ENCODE data around the gene ITGA2B.
"Not testable (repeated sequence)": the region's sequence is repeated elsewhere in the genome, so short reads cannot be mapped to it uniquely, and the experiment has no call there.

Gene ITGA2B

DNA sequence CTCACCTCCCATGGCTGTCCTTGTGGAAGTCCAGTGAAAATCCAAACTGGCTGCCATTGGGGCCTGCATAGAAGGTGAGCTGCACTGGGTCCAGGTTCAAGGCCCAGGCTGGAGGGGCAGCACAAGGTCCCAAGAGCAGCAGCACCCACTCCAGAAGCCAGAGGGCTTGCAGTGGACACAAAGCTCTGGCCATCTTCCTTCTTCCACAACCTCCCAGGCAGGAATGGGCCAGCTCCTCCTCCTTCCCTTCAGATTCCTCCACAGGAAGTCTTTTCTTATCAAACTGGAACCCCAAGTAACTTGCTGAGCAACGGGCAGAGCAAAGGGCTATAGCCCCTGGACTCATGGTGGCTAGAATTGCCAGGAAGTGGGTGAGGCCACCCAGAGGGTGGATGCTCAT, at the start of gene ITGA2B:
Gene ITGA2B (minus strand): TSS at position 369 of the 400 bp plus-strand sequence. CDS start 176 bp downstream, at position 193.
- DNase-seq, result no peak

DNA sequence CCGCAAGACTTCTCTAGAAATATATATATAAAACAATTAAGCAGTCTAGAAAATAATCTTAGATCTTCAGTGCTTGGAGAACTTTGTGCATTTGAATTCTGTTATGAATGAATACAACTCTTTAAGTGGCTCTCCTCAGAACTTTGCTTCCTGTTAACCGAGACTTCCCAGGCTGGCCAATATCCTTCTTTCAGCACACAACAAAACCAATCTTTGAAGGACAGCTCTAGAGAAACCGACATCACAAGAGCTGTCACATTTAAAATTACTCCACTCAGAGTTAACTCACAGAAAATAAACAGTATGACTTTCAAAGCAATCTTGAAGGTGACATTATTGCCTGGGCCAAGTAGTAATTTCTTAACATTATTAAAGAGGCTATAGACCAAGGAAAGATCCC, 49.7 kb upstream of the ITGA2B start:
- DNase-seq, result no peak

DNA sequence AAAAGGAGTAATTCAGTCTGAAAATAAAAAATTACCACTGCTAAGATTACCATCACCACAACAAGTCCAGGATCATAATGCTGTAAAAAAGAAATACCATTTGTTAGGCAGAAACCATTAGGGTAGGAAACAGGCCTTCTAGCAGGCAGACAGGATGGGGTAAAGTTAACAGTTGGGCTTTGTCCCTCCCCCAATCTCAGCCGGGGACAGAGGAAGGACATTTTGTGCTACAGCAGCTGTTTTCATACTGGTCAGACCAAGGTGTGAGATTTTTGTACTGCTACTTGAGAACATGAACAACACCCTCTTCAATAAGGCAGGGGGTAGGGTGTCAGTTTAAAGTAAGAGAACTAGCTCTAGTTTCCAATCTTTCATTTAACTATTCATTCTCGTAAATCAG, 49.2 kb upstream of the ITGA2B start:
- no peak for DNase-seq

DNA sequence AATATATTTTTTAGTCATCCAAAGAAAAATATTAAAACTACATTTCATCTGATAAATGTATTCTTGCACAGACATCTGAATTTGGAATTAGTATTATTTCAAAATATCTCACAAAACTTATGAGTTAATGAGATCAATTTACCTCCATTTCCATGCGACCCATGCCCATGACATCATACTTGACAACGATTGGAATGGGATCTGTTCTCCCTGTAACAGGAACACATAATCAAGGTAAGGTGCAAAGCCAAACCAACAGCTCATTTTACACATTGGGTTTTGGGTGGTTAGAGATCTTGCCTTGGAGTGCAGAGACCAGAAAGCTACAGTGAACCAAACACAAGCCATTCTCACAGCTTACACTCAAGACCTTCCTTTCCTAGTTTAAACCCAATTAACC, 46.9 kb upstream of the ITGA2B start:
- DNase-seq, result no peak

DNA sequence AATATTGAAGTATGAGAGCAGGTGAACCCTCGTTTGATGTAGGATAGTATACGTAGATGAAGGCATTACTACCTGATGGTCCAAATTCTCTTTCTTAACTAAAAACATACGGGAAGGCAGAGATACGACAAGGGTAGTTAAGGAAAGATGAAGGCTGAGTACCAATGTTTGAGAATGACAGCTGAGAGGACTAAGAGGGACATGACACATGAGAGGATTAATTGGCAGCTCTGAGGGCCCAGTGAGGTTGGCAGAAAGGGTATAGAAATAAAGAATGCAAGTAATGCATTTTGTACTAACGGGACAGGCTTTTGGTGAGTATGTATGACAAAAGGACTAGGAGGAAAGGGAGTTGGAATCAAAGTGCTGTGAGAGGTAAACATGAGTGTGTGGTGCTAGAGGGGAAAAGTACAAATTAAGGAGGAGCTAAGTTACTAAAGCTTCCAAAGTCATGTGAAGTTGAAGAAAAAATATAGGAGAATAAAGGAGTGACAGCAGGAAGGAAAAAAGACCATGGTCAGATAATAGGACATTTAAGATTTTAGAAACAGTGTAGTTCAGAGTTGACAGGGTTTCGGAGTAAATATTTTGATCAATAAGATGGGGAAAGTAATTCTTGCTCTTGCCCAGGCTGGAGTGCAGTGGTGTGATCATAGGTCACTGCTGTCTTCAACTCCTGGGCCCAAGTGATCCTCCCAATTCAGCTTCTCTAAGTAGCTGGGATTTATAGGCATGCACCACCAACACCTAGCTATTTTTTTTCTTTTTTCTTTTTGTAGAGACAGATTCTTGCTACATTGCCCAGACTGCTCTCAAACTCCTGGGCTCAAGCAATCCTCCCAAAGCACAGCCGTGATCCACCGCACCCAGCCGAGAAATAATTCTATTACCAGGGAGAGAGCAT, 43.1 kb upstream of the ITGA2B start:
- DNase-seq, result no peak

DNA sequence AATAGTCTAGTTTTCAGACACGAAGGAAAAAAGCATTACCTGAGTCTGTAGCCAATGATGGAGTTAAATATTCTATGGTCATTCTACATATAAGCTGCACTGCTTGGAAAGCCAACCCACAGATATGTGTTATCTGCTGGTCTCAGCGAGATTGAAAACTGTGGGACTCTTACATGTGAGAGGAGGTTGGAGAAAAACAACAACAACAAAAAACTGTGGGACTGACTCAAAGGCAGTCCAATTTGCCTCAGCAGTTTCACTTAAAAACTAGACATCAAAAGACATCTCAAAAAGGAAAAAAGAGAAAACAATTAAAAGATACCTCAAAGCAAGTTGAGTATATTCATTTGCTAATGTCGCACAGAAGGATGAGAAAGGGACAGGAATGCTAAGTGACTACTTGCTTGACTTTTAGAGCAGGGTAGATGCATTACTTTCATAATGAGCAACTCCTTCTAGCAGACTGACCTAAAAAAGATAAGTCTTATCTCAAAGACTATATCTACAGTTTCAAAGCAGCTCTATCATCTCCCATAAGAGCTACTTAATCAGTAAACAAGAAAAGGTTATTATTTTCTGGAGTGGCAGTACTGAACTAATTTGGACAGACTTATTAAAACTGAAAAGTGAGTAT, 35.5 kb upstream of the ITGA2B start:
- no peak for DNase-seq

DNA sequence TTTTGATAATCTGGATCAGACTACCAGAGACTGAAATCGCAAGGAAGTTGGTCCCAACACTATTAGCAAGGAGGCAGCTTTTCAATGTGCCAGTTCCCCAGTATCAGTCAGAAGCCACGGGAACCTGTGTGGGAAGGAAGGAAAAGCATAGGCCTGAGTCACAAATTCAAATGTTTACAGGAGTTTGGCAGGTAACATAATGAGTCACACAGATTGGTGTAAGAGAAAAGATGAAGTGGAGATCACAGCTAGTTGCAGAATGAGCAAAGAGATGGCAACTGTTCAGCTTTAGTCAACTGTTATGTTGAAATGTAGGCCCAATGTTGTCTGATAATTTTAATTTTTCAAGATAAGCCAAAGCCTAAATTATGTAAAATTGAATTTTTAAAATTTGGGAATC, 28.1 kb upstream of the ITGA2B start:
- no peak for DNase-seq

DNA sequence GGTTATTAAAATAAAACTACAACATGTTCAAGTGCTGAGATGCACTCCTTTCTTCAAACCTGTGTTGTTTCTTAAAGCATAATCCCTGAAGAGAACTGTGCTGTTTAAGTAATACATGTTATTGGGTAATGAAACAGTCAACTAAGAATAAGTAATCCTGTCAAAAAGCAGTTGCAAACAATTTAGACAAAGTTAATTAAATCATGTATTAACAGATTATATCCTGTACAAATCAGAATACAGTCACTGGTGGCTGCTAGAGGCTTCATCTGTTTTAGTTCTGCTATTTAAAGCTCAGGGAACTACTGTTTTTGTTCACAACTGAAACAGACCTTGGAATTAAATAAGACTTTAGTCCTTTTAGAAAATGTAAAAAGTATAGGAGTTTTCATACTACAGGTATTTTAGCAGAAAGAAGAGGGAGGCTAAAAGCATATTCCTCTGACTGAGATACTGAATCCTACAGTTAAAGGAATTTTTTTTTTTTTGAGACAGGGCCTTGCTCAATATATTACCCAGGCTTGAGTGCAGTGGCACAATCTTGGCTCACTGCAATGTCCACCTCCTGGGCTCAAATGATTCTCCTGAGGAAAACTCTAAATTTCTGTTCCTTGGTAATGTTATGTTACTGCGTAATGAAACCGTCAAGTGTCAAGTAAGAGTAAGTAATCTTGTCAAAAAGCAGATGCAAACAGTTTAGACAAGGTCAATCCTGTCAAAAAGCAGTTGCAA, 27.3 kb upstream of the ITGA2B start:
- DNase-seq, result no peak

DNA sequence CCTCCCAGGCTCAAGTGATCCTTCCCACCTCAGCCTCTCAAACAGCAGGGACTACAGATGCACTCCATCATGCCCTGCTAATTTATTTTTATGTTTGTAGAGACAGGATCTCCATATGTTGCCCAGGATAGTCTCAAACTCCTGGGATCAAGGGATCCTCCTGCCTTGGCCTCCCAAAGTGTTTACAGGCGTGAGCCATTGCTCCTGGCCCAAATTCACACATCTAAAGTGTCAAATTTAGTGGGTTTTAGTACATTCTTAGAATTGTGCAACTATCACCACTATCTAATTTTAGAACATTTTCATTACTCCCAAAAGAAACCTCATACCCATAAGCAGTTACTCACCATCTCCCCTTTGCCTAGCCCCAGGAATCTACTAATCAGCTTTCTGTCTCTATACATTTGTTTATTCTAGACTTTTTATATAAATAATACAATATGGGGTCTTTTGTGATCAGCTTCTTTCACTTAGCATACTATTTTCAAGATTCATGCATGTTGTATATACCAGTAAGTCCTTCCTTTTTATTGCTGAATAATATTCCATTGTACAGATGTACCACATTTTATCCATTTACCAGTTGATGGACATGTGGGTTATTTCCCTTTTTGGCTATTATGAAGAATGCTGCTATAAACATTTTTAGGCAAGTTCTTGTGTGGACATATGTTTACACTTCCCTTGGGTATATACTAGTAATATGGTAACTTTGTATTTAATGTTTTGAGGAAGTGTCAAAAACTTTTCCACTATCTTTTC, 25.1 kb upstream of the ITGA2B start:
- no peak for DNase-seq

DNA sequence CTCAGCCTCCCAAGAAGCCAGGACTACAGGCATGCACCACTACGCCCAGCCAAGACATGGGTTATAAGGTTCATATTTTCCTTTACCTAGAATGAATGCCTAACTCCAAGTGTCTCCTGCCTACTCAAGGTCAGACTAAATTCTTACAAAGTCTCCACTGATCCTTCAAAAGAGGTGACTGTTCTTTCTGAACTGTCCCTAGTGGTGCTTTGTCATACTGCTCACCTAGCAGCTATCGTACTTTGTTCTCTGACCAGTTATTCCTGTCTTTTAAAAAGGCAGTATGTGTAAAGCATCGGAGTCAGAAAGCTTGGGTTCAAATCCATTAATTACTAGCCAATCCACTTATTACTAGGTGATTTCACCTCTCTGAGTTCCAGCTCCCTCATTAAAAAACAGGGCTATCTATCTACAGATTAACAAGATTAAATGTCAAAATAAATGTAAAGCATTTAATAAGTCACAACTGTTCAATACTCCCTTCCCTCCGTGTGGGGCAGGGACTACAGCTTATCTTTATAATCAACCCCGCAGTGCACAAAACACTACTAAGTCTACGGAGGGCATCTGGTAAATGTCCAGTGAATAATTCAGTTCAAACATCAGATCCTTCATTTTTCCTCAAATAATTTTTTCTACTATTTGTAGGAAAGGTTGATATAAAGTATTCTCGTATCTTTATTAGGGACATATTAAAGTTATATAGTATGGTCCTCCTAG, 20.0 kb upstream of the ITGA2B start:
- no peak for DNase-seq

DNA sequence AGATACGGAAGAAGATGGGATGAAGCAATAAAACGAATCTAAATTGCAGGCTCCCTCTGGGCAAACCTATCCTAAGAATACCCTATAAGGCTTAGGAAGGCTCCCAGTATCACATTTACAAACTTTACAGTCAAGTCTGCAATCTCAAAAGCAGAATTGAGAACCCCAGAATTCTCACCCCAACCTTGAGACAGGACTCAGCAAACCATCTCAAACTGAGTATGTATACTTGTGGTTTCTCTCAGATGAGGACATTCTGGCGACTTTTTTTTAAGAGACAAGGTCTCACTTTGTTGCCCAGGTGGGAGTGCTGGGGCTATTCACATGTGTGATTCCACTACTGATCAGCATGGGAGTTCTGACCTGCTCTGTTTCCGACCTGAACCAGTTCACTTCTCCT, 19.3 kb upstream of the ITGA2B start:
- no peak for DNase-seq

DNA sequence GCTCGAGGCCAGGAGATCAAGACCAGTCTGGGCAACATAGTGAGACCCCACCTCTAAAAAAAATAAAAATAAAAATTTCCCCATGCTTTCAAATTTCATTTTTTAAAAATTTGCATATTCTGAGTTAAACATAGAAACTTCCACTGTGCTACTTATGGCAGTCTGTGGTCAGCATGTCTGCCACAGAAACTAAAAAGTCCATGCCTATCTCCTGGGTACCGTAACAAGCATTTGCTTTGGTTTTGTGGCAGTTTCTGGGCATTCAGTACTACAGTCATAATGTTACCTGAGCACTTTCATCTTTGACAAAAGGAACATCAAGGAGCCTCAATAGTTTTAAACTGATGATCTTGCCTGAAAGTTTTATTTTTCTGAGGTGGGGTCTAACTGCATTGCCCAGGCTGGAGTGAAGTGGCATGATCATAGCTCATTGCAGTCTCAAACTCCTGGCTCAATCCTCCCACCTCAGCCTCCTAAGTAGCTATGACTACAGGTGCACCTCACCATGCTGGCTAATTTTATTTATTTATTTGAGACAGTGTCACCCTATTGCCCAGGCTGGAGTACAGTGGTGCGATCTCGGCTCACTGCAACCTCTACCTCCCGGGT, 13.2 kb upstream of the ITGA2B start:
- DNase-seq, result no peak

DNA sequence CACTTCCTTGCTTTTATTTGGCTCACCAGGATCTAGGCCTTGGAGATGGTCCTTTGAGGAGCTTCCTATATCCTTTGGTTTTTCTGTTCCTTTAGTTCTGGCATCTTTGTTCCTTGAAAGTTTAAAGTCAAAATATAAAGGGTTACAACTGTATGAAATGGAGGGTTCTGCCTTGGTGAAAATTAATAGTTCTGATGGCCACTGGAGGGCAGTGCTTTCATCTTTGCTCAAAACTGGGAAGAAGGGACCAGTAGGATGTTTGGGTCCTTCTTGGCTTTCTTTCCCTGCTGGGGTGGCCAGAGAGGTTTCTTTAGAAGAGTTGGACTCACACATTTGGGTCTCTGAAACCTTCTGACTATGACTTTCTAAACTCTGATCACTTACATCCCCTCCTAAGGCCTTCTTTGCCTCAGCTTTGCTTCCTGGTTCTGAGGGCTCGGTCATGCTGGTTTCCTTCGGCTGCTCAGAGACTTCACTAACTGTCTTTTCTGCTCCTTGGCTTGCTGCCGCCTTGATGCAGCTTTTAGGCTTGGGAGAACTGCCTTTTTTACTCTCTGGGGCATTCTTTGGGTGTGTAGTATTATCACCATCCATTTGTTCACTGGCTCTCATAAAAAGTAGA, 10.9 kb upstream of the ITGA2B start:
- DNase-seq, result no peak

DNA sequence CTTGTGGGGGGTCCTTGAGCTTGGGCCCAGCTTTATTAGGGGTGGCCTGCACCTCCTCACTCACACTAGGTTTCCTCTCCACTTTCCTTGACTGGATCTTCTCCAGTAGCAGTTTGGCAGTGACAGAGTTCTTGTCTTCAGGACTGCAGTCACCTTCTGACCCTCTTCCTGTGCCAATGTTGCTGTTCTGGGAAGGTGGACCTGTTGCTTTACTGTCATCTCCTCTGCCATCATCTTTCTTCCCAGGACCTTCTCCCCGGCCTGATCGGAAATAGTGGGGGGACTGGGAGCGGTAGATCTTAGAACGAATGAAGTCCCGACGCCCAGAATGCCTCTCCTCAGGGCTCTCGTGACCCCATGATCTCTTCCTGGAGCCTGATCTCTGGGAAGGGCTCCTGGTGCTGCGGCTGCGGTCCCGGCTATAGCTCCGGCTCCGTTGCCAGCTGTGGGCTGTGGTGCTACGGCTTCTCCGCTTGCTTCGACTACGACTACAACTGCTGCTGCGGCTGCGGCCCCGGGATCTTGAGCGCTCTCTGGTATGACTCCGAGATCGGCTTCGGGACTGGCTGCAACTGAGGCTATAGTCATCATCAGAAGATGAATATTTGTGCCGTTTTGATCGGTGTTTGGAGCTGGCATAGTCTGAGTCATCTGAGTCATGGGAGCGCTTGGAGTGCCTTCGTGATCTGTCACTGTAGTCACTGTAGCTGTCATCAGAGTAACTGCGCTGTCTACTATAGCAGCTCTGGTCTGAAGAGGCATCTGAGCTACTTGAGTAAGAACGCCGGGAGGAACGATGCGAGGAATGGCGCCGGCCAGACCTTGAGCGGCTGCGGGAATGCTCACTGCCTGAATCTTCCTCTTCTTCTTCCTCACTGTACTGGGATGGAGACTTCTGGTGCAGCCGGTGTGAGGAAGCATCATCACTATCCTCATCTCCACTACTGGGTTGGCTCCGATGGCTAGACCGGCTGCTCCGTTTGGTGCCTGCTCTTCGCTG, 9.5 kb upstream of the ITGA2B start:
- DNase-seq, result no peak

DNA sequence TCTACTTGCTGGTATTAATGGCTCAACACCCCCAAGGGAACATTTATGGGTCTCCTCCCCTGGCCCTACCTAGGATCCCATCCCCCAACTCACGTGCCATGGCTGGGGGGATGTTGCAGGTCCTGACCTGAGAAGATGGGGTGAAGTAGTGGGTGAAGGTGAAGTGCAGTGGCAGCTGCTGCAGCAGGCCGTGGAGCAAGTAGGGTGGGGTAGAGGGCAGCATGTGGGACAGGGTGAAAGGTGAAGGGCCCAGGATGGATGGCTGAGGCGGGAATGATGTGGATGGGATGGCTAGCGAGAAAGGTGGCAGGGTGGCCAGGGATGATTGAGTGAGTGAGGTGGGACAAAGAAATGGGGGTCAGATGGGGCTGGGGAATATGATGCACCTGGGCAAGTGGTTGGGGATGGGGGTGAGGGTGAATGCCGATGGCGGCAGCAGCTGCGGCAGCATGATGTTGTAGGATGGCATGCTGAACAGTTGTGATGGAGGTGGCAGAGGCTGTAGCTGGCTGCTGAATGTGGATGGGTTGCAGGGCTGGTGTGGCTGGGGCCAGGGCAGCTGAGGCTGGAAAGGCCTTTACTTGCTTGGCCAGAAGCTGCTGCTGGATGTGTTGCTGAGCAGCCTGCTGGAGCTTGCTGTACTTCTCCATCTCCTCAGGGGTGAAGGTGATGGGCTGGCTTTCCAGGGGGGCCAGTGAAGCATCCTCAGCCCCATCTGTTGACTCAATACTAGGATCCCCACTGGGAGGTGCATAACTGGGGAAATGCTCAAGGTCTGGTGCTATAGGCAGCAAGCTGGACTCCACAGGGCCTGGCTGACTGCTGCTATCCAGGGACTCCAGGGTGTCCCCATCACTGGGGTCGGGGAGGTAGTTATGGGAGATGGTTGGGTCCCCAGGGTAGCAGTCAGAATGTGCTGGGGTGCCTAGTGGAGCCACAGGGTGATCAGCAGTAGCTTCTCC, 8.3 kb upstream of the ITGA2B start:
- DNase-seq, result no peak

DNA sequence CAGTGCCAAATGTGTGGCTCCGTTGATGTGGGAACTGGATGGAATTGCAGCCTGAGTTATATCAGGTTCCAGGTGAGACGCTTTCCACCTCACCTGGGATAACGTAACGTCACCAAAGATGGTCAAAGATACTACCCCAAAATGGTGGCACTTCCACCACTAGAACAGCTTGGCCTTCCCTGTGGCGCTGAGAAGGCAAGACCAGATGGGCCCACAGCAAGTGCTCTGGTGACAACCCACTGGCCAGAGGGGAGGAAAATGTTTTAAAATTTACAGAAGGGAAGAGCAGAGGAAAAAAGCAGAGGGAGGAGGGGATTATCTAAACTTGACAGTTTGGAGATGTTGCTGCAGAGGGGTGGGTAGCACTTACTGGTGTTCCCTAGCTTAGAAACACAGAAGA, 7.5 kb upstream of the ITGA2B start:
- no peak for DNase-seq

DNA sequence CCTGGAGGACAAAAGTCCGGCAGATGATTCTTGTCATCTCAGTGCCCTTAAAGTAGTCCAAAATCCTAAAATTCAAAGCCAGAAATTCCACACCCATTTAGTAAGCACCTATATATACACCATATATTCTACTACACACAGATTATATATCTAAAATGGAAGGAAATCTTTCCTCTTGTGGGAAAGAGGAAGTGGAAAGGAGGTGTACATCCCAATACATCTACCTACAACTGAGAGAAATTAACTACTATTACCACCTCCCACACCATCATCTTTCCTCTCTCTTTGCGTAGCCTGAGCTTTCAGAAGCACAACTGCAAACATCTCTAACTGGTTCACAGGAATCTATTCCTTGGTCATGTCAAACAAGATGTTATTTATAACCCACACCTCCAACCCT, 5.4 kb upstream of the ITGA2B start:
- DNase-seq, result no peak

DNA sequence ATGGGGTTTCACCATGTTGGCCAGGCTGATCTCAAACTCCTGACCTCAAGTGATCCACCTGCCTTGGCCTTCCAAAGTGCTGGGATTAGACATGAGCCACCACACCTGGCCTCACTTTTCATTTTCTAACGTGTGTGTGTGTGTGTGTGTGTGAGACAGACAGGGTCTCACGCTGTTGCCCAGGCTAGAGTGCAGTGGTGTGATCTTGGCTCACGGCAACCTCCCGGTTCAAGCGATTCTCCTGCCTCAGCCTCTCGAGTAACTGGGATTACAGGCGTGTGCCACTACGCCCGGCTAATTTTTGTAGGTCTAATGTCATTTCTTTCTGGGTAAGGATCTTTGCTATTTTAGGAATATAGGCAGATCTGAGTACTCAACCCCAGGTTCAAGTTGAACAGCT, 4.7 kb upstream of the ITGA2B start:
- not testable (repeated sequence) for DNase-seq

Data from activated CD4-positive, alpha-beta T cell treated with anti-CD3 and anti-CD28 coated beads for 4 hours (primary cell).